LHCN-M2 (cell line): ENCODE data around the gene EGLN1. TPM values are rescaled to one million over a fixed set of nuclear protein-coding genes. Genes with fewer than 3 reads are reported as not detected.
"Not testable (repeated sequence)": the region's sequence is repeated elsewhere in the genome, so short reads cannot be mapped to it uniquely, and the experiment has no call there.

Experiments used
- DNase-seq: peaks from one replicate; pipeline ENCODE4 v3.0.0-alpha.2; 2012; ENCODE audit warnings: low read depth
- polyA plus RNA-seq: library from polyadenylated mRNA; unstranded; fragments of >200 nt; gene quantifications from one replicate; pipeline ENCODE4 v1.2.1, GENCODE V29; 2012; ENCODE audit warnings: missing spikeins
- total RNA-seq: library from RNA; depleted of rRNA; stranded (reverse); fragments of >200 nt; gene quantifications from 2 replicates; pipeline ENCODE4 v1.2.3, GENCODE V29; 2014; rRNA removed

The EGLN1 gene
- total RNA-seq, result 37.4 and 43.3 TPM in 2 replicates
- 20.5 TPM for polyA plus RNA-seq

GRCh38 chr1:231421971-231422797 is at the start of gene EGLN1:
Gene EGLN1 (minus strand): TSS chr1:231422287. CDS start chr1:231421888, 399 bp downstream.
- DNase-seq, result peak; percentile 78

GRCh38 chr1:231471500-231471899 is 49.4 kb upstream of the EGLN1 start:
- DNase-seq, result not testable (repeated sequence)

GRCh38 chr1:231471027-231471426 is 48.9 kb upstream of the EGLN1 start:
- not testable (repeated sequence) for DNase-seq

- DNase-seq, result no peak
Observed at GRCh38 chr1:231467986-231468385, 45.9 kb upstream of the EGLN1 start.

GRCh38 chr1:231465051-231465450 is 43.0 kb upstream of the EGLN1 start:
- DNase-seq, result no peak

- DNase-seq, result no peak
Observed at GRCh38 chr1:231463541-231463940, 41.5 kb upstream of the EGLN1 start.

GRCh38 chr1:231460614-231461013 is 38.5 kb upstream of the EGLN1 start:
- peak; percentile 74 for DNase-seq

GRCh38 chr1:231459438-231459837 is 37.4 kb upstream of the EGLN1 start:
- not testable (repeated sequence) for DNase-seq

GRCh38 chr1:231457956-231458355 is 35.9 kb upstream of the EGLN1 start:
- not testable (repeated sequence) for DNase-seq

GRCh38 chr1:231454133-231454532 is 32.0 kb upstream of the EGLN1 start:
- DNase-seq, result not testable (repeated sequence)

- DNase-seq, result no peak
Observed at GRCh38 chr1:231446138-231446537, 24.1 kb upstream of the EGLN1 start.

- DNase-seq, result no peak
Observed at GRCh38 chr1:231444059-231444458, 22.0 kb upstream of the EGLN1 start.

- DNase-seq, result no peak
Observed at GRCh38 chr1:231443363-231443762, 21.3 kb upstream of the EGLN1 start.

GRCh38 chr1:231442735-231443134 is 20.6 kb upstream of the EGLN1 start:
- DNase-seq, result peak; percentile 68

- no peak for DNase-seq
Observed at GRCh38 chr1:231432996-231433395, 10.9 kb upstream of the EGLN1 start.

- no peak for DNase-seq
Observed at GRCh38 chr1:231431665-231432415, 9.8 kb upstream of the EGLN1 start.

GRCh38 chr1:231430678-231431352 is 8.7 kb upstream of the EGLN1 start:
- DNase-seq, result not testable (repeated sequence)

GRCh38 chr1:231428377-231428776 is 6.3 kb upstream of the EGLN1 start:
- no peak for DNase-seq

- DNase-seq, result no peak
Observed at GRCh38 chr1:231424950-231425805, 3.1 kb upstream of the EGLN1 start.

GRCh38 chr1:231423648-231424047 is 1.6 kb upstream of the EGLN1 start:
- DNase-seq, result no peak

- DNase-seq, result no peak
Observed at GRCh38 chr1:231422798-231423309, 767 bp upstream of the EGLN1 start.
